ENCODE data around the gene LMO1. TPM values are rescaled to one million over a fixed set of nuclear protein-coding genes. Genes with fewer than 3 reads are reported as not detected.

LMO1 gene
- total and polyA plus RNA-seq, 9 of the 15 experiments (the other 6 are each of a cell fraction or from before 2014, with no cell fraction given) = not detected

GRCh38 chr11:8204596-8204995, 59.1 kb downstream of the LMO1 start:
- no TSS peak for BruUV-seq (replicated peaks)
- H3K4me2 ChIP-seq (ENCODE audit: insufficient read depth, low read length) = no peak overlapping the region
- ChIA-PET POLR2A (interaction anchor here (0.6 kb wide), 1 partner anchor 20 kb away, joined by 3 read pairs; no protein-coding TSS in a partner anchor), CTCF (ENCODE audit: low intra/inter-chr PET ratio) (no interaction called here)
- ATAC-seq (no peak), FAIRE-seq (no peak), DNase-seq (ENCODE audit: extremely low read depth in 1 of 4, low spot score in 3 of 4) (no peak)
- H3K4me3 ChIP-seq = no peak overlapping the region
- peak; percentile 42; the same call in 1 of the 2 replicates for TF ChIP-seq NFIC (IDR thresholded peaks at IDR 0.05)
- TF ChIP-seq TEAD1 (CRISPR knock-in tag; IDR thresholded peaks at IDR 0.05) = no peak
- no peak for TF ChIP-seq DMBX1 (CRISPR knock-in tag; IDR thresholded peaks at IDR 0.05; ENCODE audit: borderline replicate concordance)
- no peak for TF ChIP-seq E2F1 (CRISPR knock-in tag; IDR thresholded peaks at IDR 0.05)
- no peak overlapping the region for H3K9ac ChIP-seq (ENCODE audit: insufficient read depth in 1 of 2, low read depth in 2 of 2, low read length in 2 of 2)
- WGBS (ENCODE audit: insufficient coverage, low coverage, missing lambda C conversion rate) = 22% methylated on average over 4 of the region's 5 CpGs
- peaks cover 3% of the 10 kb centered on the region; the same call in 1 of the 2 replicates for H4K20me1 ChIP-seq (replicated peaks; ENCODE audit: control insufficient read depth, insufficient read depth, low read length)
- H3K4me1 ChIP-seq (replicated peaks in 1 of 2; ENCODE audit: control insufficient read depth in 2 of 2, insufficient read depth in 2 of 2, low read length in 2 of 2) = peaks cover 20 to 25% of the 10 kb centered on the region in 2 experiments; a peak in 4 of 5 replicates
- peaks cover 2 to 15% of the 10 kb centered on the region in 2 experiments; a peak in 2 of 5 replicates for H3K27me3 ChIP-seq (ENCODE audit: control insufficient read depth in 2 of 2, insufficient read depth in 2 of 2, low read length in 2 of 2)
- H3K9me3 ChIP-seq (replicated peaks; ENCODE audit: control insufficient read depth, insufficient read depth, low read depth, low read length) = no peaks in the 10 kb centered on the region
- in situ Hi-C loops (cut with MboI) (no loop called here), intact Hi-C loops (cut with micrococcal nuclease) (no loop called here)
- H3K9me1 ChIP-seq (ENCODE audit: control insufficient read depth, insufficient read depth, low read length) = no peaks in the 10 kb centered on the region
- H3K79me2 ChIP-seq (ENCODE audit: control insufficient read depth, insufficient read depth, low read length) = no peaks in the 10 kb centered on the region
- H2AFZ ChIP-seq (ENCODE audit: low read depth, low read length) = no peak overlapping the region
- H3K27ac ChIP-seq (ENCODE audit: extremely low read depth, low read depth, low read length) = no peak overlapping the region
- H3K36me3 ChIP-seq (ENCODE audit: control insufficient read depth, insufficient read depth, low read length) = no peaks in the 10 kb centered on the region

GRCh38 chr11:8204025-8204424, 59.7 kb downstream of the LMO1 start:
- H3K9ac ChIP-seq (ENCODE audit: insufficient read depth in 1 of 2, low read depth in 2 of 2, low read length in 2 of 2) = no peak overlapping the region
- H3K27me3 ChIP-seq (ENCODE audit: control insufficient read depth in 2 of 2, insufficient read depth in 2 of 2, low read length in 2 of 2) = peaks cover 2 to 9% of the 10 kb centered on the region in 2 experiments; a peak in 1 of 5 replicates
- no peaks in the 10 kb centered on the region for H3K36me3 ChIP-seq (ENCODE audit: control insufficient read depth, insufficient read depth, low read length)
- ChIA-PET CTCF (ENCODE audit: low intra/inter-chr PET ratio) (no interaction called here), POLR2A (no interaction called here)
- H3K4me1 ChIP-seq (replicated peaks in 1 of 2; ENCODE audit: control insufficient read depth in 2 of 2, insufficient read depth in 2 of 2, low read length in 2 of 2) = peaks cover 20 to 25% of the 10 kb centered on the region in 2 experiments; a peak in 4 of 5 replicates
- no TSS peak for BruUV-seq (replicated peaks)
- H3K27ac ChIP-seq (ENCODE audit: extremely low read depth, low read depth, low read length) = no peak overlapping the region
- H3K4me2 ChIP-seq (ENCODE audit: insufficient read depth, low read length) = no peak overlapping the region
- 15% methylated on average over 4 of the region's 5 CpGs for WGBS (ENCODE audit: insufficient coverage, low coverage, missing lambda C conversion rate)
- no peak overlapping the region for H2AFZ ChIP-seq (ENCODE audit: low read depth, low read length)
- no peak for ATAC-seq
- H3K4me3 ChIP-seq = no peak overlapping the region
- H3K9me1 ChIP-seq (ENCODE audit: control insufficient read depth, insufficient read depth, low read length) = no peaks in the 10 kb centered on the region
- H4K20me1 ChIP-seq (replicated peaks; ENCODE audit: control insufficient read depth, insufficient read depth, low read length) = 0 out of 2 replicates have a peak, but pooled peaks cover 3% of the 10 kb centered on the region
- FAIRE-seq = no peak
- no peaks in the 10 kb centered on the region for H3K79me2 ChIP-seq (ENCODE audit: control insufficient read depth, insufficient read depth, low read length)
- H3K9me3 ChIP-seq (replicated peaks; ENCODE audit: control insufficient read depth, insufficient read depth, low read depth, low read length) = no peaks in the 10 kb centered on the region
- in situ Hi-C loops (cut with MboI) (no loop called here), intact Hi-C loops (cut with micrococcal nuclease) (no loop called here)
- no peak for DNase-seq (ENCODE audit: extremely low read depth in 1 of 4, low spot score in 3 of 4)
- TF ChIP-seq BRF2 (IDR thresholded peaks at IDR 0.05; ENCODE audit: borderline replicate concordance, insufficient read depth, insufficient read length) (no peak), ZNF134 (CRISPR knock-in tag; conservative IDR thresholded peaks at IDR 0.05) (no peak), JUNB (CRISPR knock-in tag; conservative IDR thresholded peaks at IDR 0.05) (no peak), TBP (optimal IDR thresholded peaks at IDR 0.05; ENCODE audit: low read depth, low read length) (no peak), POLR2H (tag; IDR thresholded peaks at IDR 0.05; ENCODE audit: low read depth) (no peak), HEY1 (CRISPR knock-in tag; IDR thresholded peaks at IDR 0.05; ENCODE audit: borderline replicate concordance) (no peak), NR2C2 (CRISPR knock-in tag; IDR thresholded peaks at IDR 0.05) (no peak), NR2C2 (tag; IDR thresholded peaks at IDR 0.05) (no peak), BHLHE40 (IDR thresholded peaks at IDR 0.05; ENCODE audit: low read length) (no peak)
